K562 (cell line): ENCODE data around the gene PGM5.

Source experiments
- ARNT ChIP-seq, 2 experiments: fragments of 450-650 bp; IDR thresholded peaks; 2 replicates each; pipeline ENCODE4 v1.6.1; 2016; ENCODE audit warnings: mild to moderate bottlenecking in 1 of 2
- ATF1 ChIP-seq, 2 experiments: fragments of 450-650 bp in 1 of 2; IDR thresholded peaks; 2 replicates each; pipeline ENCODE4 v1.6.1; 2016; ENCODE audit warnings: missing compliant biosample characterization in 1 of 2, missing genetic modification characterization in 1 of 2
- BRCA1 ChIP-seq, 2 experiments: fragments of 450-650 bp in 1 of 2; sonication (generic) in 1 of 2; formaldehyde crosslinking in 1 of 2; IDR thresholded peaks; 2 replicates each; pipeline versions ENCODE4 v1.5.0 to v1.6.1; 2017 to 2020; ENCODE audit warnings: mild to moderate bottlenecking in 1 of 2, missing genetic modification reagents in 1 of 2
- CTCF ChIP-seq, 3 experiments: IDR thresholded peaks in 2 of 3; conservative IDR thresholded peaks in 1 of 3; 2 replicates each; pipeline ENCODE4 v1.5.1; 2011 to 2012; ENCODE audit warnings: low read length in 3 of 3, mild to moderate bottlenecking in 3 of 3, control low read depth in 2 of 3, improper control_type of control experiment in 1 of 3, inconsistent platforms in 1 of 3, low read depth in 1 of 3, mixed read lengths in 1 of 3, moderate library complexity in 1 of 3; ENCODE audit not compliant: insufficient read depth in 2 of 3
- GABPA ChIP-seq: fragments of 200-800 bp; sonication (Bioruptor generic); conservative IDR thresholded peaks from 2 replicates; pipeline ENCODE4 v1.6.1; 2016; ENCODE audit warnings: low read depth, missing genetic modification characterization, missing compliant biosample characterization
- GABPB1 ChIP-seq: sonication (generic); formaldehyde crosslinking; IDR thresholded peaks from 2 replicates; pipeline ENCODE4 v1.8.0; 2022; ENCODE audit warnings: mild to moderate bottlenecking, missing genetic modification reagents
- NFYB ChIP-seq: IDR thresholded peaks from 2 replicates; pipeline ENCODE4 v1.6.1; 2011; ENCODE audit warnings: mild to moderate bottlenecking, moderate library complexity; ENCODE audit not compliant: insufficient read length; ENCODE audit errors: extremely low read depth
- STAG1 ChIP-seq: sonication (generic); formaldehyde crosslinking; IDR thresholded peaks from 2 replicates; pipeline ENCODE4 v1.5.0; 2020; ENCODE audit warnings: missing genetic modification reagents, borderline replicate concordance
- TARDBP ChIP-seq: fragments of 450-650 bp; IDR thresholded peaks from 2 replicates; pipeline ENCODE4 v1.6.1; 2016
- THRAP3 ChIP-seq: fragments of 450-650 bp; IDR thresholded peaks from 2 replicates; pipeline ENCODE4 v1.6.1; 2016; ENCODE audit warnings: mild to moderate bottlenecking, inconsistent platforms, borderline replicate concordance
- TOE1 ChIP-seq, 2 experiments: fragments of 450-650 bp in 1 of 2; sonication (generic) in 1 of 2; formaldehyde crosslinking in 1 of 2; IDR thresholded peaks; 2 replicates each; pipeline versions ENCODE4 v1.7.1 to v1.8.0; 2016 to 2022; ENCODE audit warnings: borderline replicate concordance in 2 of 2, mild to moderate bottlenecking in 2 of 2, antibody characterized with exemption in 1 of 2, inconsistent platforms in 1 of 2, low read depth in 1 of 2, missing genetic modification reagents in 1 of 2, moderate library complexity in 1 of 2
- USF1 ChIP-seq: sonication (generic); formaldehyde crosslinking; IDR thresholded peaks from 2 replicates; pipeline ENCODE4 v1.9.0; 2022; ENCODE audit warnings: mild to moderate bottlenecking, missing genetic modification reagents
- ZBTB5 ChIP-seq: fragments of 450-650 bp; IDR thresholded peaks from 2 replicates; pipeline ENCODE4 v1.6.1; 2017; ENCODE audit warnings: antibody characterized with exemption
- ZNF253 ChIP-seq: fragments of 250-450 bp; sonication (Bioruptor Pico); conservative IDR thresholded peaks from 2 replicates; pipeline ENCODE4 v1.6.1; 2021; ENCODE audit warnings: mild to moderate bottlenecking

GRCh38 chr9:68437785-68438184, 81.4 kb downstream of the PGM5 start:
- TF ChIP-seq ARNT (IDR thresholded peaks at IDR 0.05) (no peak), ZBTB5 (no peak), CTCF (IDR thresholded peaks at IDR 0.05 in 2 of 3, conservative IDR thresholded peaks at IDR 0.05 in 1 of 3; ENCODE audit: insufficient read depth in 2 of 3, low read depth in 1 of 3, low read length in 3 of 3) (no peak), TARDBP (no peak), THRAP3 (no peak), ATF1 (CRISPR knock-in tag; IDR thresholded peaks at IDR 0.05) (no peak), ATF1 (tag; IDR thresholded peaks at IDR 0.05) (no peak), NFYB (no peak), STAG1 (CRISPR knock-in tag) (no peak), GABPA (tag) (no peak), GABPB1 (CRISPR knock-in tag) (no peak), BRCA1 (IDR thresholded peaks at IDR 0.05) (no peak), BRCA1 (CRISPR knock-in tag; IDR thresholded peaks at IDR 0.05) (no peak), TOE1 (IDR thresholded peaks at IDR 0.05; ENCODE audit: borderline replicate concordance) (no peak), TOE1 (CRISPR knock-in tag; IDR thresholded peaks at IDR 0.05; ENCODE audit: borderline replicate concordance, low read depth) (no peak), USF1 (no peak), ZNF253 (no peak)
